Naive B cell (primary cell): ENCODE data around the gene CLEC4A. TPM values are rescaled to one million over a fixed set of nuclear protein-coding genes. Genes with fewer than 3 reads are reported as not detected.
"Not testable (repeated sequence)": the region's sequence is repeated elsewhere in the genome, so short reads cannot be mapped to it uniquely, and the experiment has no call there.

Source experiments
- ATAC-seq, 2 donors: fragments of 150-1000 bp; cut with Tn5 transposase; 2 replicates each; pipeline ENCODE4 v1.10.0; 2021; ENCODE audit warnings: low read depth in 2 of 2, mild to moderate bottlenecking in 2 of 2, moderate library complexity in 2 of 2
- DNase-seq: peaks from one replicate; pipeline ENCODE4 v3.0.0; 2022
- H3K27ac Mint-ChIP-seq, 6 donors: one replicate each; pipeline ENCODE4 v1.8.0; 2020 to 2022; ENCODE audit warnings: mild to moderate bottlenecking in 6 of 6, mixed read lengths in 6 of 6, moderate library complexity in 5 of 6, inconsistent platforms in 2 of 6
- H3K27me3 Mint-ChIP-seq, 3 donors: one replicate each; pipeline ENCODE4 v1.8.0; 2021 to 2022; ENCODE audit warnings: mixed read lengths in 3 of 3, mild to moderate bottlenecking in 1 of 3
- H3K36me3 Mint-ChIP-seq, 2 donors: one replicate each; pipeline ENCODE4 v1.8.0; 2020 to 2022; ENCODE audit warnings: mixed read lengths in 2 of 2, inconsistent platforms in 1 of 2, mild to moderate bottlenecking in 1 of 2
- H3K4me1 Mint-ChIP-seq, 3 donors: one replicate each; pipeline ENCODE4 v1.8.0; 2020 to 2022; ENCODE audit warnings: mixed read lengths in 3 of 3, inconsistent platforms in 1 of 3, mild to moderate bottlenecking in 1 of 3, moderate library complexity in 1 of 3
- H3K4me3 Mint-ChIP-seq, 8 donors: one replicate each; pipeline ENCODE4 v1.8.0; 2020 to 2022; ENCODE audit warnings: mild to moderate bottlenecking in 8 of 8, mixed read lengths in 8 of 8, moderate library complexity in 8 of 8, inconsistent platforms in 2 of 8
- H3K9me3 Mint-ChIP-seq, 7 donors: one replicate each; pipeline ENCODE4 v1.8.0; 2020 to 2022; ENCODE audit warnings: mixed read lengths in 7 of 7, mild to moderate bottlenecking in 5 of 7, inconsistent platforms in 2 of 7, moderate library complexity in 1 of 7
- polyA plus RNA-seq, 6 donors: library from polyadenylated mRNA; unstranded; fragments of 300-500 nt; fragmentation: Illumina TruSeq; gene quantifications; one replicate each; pipeline ENCODE4 v1.2.3, GENCODE V29; 2021; ENCODE audit warnings: low read depth in 6 of 6

The CLEC4A gene
- polyA plus RNA-seq, 6 donors from 2014 or later: 27.3 to 85.8 (median 33.5) TPM

DNA sequence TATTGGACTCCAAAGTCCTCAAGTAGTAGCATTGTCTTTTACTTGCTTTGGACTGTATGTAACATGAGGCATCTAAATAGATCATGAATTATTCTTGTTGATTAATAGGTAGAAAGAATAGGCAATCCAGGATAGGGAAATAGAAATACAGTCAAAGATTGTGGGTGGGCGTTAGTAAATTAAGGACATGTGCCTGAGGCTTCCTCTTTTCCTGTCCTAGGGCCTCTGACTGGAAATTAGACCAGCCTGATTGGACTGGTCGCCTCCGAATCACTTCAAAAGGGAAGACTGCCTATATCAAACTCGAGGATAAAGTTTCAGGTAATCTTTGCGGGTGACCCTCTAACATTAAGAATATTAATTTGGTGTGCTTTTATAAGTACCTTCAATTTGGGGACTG is 33.7 kb upstream of the CLEC4A start:
- Mint-ChIP-seq H3K9me3 (no peaks in the 10 kb centered on the region), H3K27me3 (no peaks in the 10 kb centered on the region), H3K4me1 (peaks cover 20 to 38% (median 25%) of the 10 kb centered on the region in 3 donors), H3K36me3 (peaks cover 21 to 27% of the 10 kb centered on the region in 2 donors), H3K4me3 (no peak overlapping the region), H3K27ac (peak overlapping the region in 3 of 6 donors; percentile 36 to 89 (median 37))
- DNase-seq (no peak), ATAC-seq (no peak)

DNA sequence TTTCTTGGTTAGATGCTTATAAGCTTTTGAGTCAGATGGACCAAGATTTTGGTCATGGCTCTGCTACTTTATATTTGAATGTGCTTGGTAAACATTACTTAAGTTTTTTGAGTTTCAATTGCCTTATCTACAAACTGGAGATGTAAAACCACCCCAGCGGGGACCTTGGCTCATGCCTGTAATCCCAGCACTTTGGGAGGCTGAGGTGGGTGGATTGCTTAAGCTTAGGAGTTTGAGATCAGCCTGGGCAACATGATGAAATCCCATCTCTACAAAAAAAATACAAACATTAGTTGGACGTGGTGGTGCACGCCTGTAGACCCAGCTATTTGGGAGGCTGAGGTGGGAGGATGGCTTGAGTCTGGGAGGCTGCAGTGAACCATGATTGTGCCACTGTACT is 30.1 kb upstream of the CLEC4A start:
- Mint-ChIP-seq H3K36me3 (peaks cover 33 to 51% of the 10 kb centered on the region in 2 donors), H3K4me3 (no peak overlapping the region), H3K27me3 (no peaks in the 10 kb centered on the region), H3K9me3 (no peaks in the 10 kb centered on the region), H3K4me1 (peaks cover 8 to 11% (median 9%) of the 10 kb centered on the region in 3 donors), H3K27ac (peak overlapping the region in 1 of 6 donors; percentile 70)
- DNase-seq: no peak
- ATAC-seq: no peak

GRCh38 chr12:8096281-8096915 is 27.0 kb upstream of the CLEC4A start:
- Mint-ChIP-seq H3K36me3 (peaks cover 33 to 48% of the 10 kb centered on the region in 2 donors), H3K27ac (peak overlapping the region in 1 of 6 donors; percentile 11)
- no peak for DNase-seq

GRCh38 chr12:8099235-8099634 is 24.2 kb upstream of the CLEC4A start:
- H3K4me3 Mint-ChIP-seq: no peak overlapping the region
- peaks cover 16 to 33% of the 10 kb centered on the region in 2 donors for H3K36me3 Mint-ChIP-seq
- H3K4me1 Mint-ChIP-seq: no peaks in the 10 kb centered on the region
- no peak for DNase-seq
- H3K9me3 Mint-ChIP-seq: no peaks in the 10 kb centered on the region
- peak overlapping the region in 1 of 6 donors; percentile 72 for H3K27ac Mint-ChIP-seq
- H3K27me3 Mint-ChIP-seq: no peaks in the 10 kb centered on the region
- no peak for ATAC-seq

More at GRCh38 chr12:8096281-8096915, 27.0 kb upstream of the CLEC4A start:
- ATAC-seq: no peak
- Mint-ChIP-seq H3K9me3 (no peaks in the 10 kb centered on the region), H3K27me3 (no peaks in the 10 kb centered on the region), H3K4me1 (no peaks in the 10 kb centered on the region), H3K4me3 (no peak overlapping the region)

DNA sequence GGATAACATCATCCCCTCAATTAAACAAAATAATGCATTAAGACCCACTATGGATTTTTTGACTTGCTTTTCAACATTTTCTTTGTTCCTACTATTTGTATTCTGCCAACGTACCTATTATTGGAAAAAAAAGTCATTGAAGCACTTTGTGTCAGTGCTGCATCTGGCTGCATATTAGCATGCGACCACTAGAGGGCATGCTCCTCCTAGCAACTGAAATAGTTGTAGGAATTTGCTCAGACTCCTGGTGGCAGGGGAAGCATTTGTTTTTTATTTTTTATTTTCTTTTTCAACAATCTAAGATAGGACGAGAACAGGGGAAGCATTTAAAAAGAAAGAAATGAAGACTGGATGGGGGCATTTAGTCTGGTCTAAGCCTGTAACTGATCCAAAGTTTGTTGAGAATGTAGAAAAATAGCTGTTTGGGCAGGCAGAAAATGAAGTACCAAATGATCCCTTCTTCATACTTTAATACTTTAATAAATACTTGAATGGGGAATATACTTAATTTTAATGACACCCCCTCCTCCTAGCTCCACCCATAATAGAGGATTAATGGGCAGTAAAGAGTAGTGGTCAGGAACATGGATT is 14.5 kb upstream of the CLEC4A start:
- Mint-ChIP-seq H3K27ac (peak overlapping the region in 1 of 6 donors; percentile 25), H3K4me1 (peaks cover 2 to 8% (median 5%) of the 10 kb centered on the region in 3 donors), H3K4me3 (no peak overlapping the region), H3K36me3 (peaks cover 5 to 16% of the 10 kb centered on the region in 2 donors), H3K9me3 (peaks cover 0 to 3% (median 0%) of the 10 kb centered on the region in 7 donors), H3K27me3 (no peaks in the 10 kb centered on the region)
- DNase-seq: peak; percentile 61
- ATAC-seq: peak; percentile 77 to 78

GRCh38 chr12:8113117-8113516 is 10.3 kb upstream of the CLEC4A start:
- not testable (repeated sequence) for H3K4me3 Mint-ChIP-seq, H3K27me3 Mint-ChIP-seq, H3K9me3 Mint-ChIP-seq, H3K4me1 Mint-ChIP-seq, DNase-seq, H3K36me3 Mint-ChIP-seq, H3K27ac Mint-ChIP-seq, ATAC-seq

DNA sequence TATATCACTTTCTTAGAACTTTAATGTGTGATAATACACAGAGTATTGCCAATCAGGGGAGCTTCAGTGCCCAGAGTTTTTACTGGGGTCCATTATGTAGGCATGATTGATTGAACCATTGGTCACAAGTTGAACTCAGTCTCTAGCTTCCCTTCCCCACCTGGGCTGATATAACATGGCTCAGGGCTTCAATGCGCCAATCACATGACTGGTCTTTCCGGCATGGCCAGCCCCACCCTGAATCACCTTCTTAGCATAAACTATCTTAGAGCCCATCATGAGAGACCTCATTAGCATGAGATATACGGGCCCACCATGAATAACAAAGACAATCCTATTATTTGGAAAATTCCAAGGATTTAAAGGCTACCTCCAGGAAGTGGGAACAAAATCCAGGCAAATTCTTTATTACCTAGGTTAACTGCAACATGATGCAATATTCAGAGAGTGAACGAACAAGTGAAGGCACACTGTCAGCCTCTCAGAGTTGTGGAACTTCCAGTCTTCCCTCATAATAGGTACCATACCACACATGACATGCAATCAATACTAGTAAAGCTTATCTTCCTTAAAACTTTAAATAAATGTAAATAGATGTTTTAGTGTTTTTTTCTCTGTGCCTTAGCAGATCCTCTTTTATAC is 3.2 kb upstream of the CLEC4A start:
- Mint-ChIP-seq H3K27me3 (no peaks in the 10 kb centered on the region), H3K4me1 (peaks cover 24 to 32% (median 29%) of the 10 kb centered on the region in 3 donors), H3K27ac (peak overlapping the region in 1 of 6 donors; percentile 57), H3K9me3 (peaks cover 0 to 3% (median 0%) of the 10 kb centered on the region in 7 donors), H3K4me3 (no peak overlapping the region), H3K36me3 (peaks cover 5 to 17% of the 10 kb centered on the region in 2 donors)
- DNase-seq (no peak), ATAC-seq (no peak)

- Mint-ChIP-seq H3K9me3 (peaks cover 0 to 3% (median 0%) of the 10 kb centered on the region in 7 donors), H3K4me3 (peak overlapping the region in 1 of 8 donors; percentile 31), H3K27me3 (no peaks in the 10 kb centered on the region), H3K4me1 (peaks cover 30 to 47% (median 47%) of the 10 kb centered on the region in 3 donors), H3K36me3 (peaks cover 26 to 30% of the 10 kb centered on the region in 2 donors), H3K27ac (peak overlapping the region in 2 of 6 donors; percentile 18 to 59)
- ATAC-seq: no peak
- no peak for DNase-seq
Observed at GRCh38 chr12:8127138-8127537, 3.7 kb downstream of the CLEC4A start.

- Mint-ChIP-seq H3K27ac (peak overlapping the region in 1 of 6 donors; percentile 22), H3K36me3 (peaks cover 30 to 35% of the 10 kb centered on the region in 2 donors)
- H3K27me3 Mint-ChIP-seq, H3K9me3 Mint-ChIP-seq, ATAC-seq, DNase-seq, H3K4me1 Mint-ChIP-seq, H3K4me3 Mint-ChIP-seq: not testable (repeated sequence)
Observed at GRCh38 chr12:8133636-8134397, 10.4 kb downstream of the CLEC4A start.

- H3K27me3 Mint-ChIP-seq, ATAC-seq, H3K4me1 Mint-ChIP-seq, H3K9me3 Mint-ChIP-seq, DNase-seq, H3K4me3 Mint-ChIP-seq: not testable (repeated sequence)
- Mint-ChIP-seq H3K27ac (peak overlapping the region in 1 of 6 donors; percentile 74), H3K36me3 (peaks cover 33 to 36% of the 10 kb centered on the region in 2 donors)
Observed at GRCh38 chr12:8134398-8134930, 11.0 kb downstream of the CLEC4A start.

GRCh38 chr12:8141647-8142046 is 18.2 kb downstream of the CLEC4A start:
- H3K4me3 Mint-ChIP-seq, DNase-seq, ATAC-seq, H3K4me1 Mint-ChIP-seq, H3K27ac Mint-ChIP-seq, H3K27me3 Mint-ChIP-seq: not testable (repeated sequence)
- Mint-ChIP-seq H3K9me3 (peaks cover 0 to 19% (median 8%) of the 10 kb centered on the region in 7 donors), H3K36me3 (peaks cover 40 to 42% of the 10 kb centered on the region in 2 donors)

DNA sequence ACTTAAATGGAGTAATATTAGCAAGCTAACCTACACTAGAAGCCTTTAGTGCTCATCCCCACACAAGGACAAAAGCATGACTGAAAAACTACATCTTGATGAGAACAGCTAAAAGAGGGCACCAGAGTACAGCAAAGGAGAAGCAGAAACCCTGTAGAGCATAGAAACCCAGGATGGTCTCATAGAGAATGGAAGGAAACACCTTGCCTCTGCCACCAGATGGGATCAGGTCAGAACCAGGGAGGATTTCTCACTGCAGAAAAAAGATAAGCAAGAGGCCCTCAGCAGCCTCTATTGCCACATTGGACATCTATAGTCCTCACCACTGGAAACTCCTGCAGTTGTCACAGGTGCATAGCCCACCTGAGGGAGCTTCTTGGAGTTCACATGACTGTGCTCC is 19.8 kb downstream of the CLEC4A start:
- no peaks in the 10 kb centered on the region for H3K4me1 Mint-ChIP-seq
- H3K27ac Mint-ChIP-seq: no peak overlapping the region
- DNase-seq (no peak), ATAC-seq (no peak)
- peaks cover 0 to 19% (median 8%) of the 10 kb centered on the region in 7 donors for H3K9me3 Mint-ChIP-seq
- peaks cover 0 to 18% (median 5%) of the 10 kb centered on the region in 3 donors for H3K27me3 Mint-ChIP-seq
- no peak overlapping the region for H3K4me3 Mint-ChIP-seq
- H3K36me3 Mint-ChIP-seq: peaks cover 32 to 36% of the 10 kb centered on the region in 2 donors
